Spleen (tissue), 11 donors: ENCODE data around the gene TTC9C. TPM values are rescaled to one million over a fixed set of nuclear protein-coding genes. Genes with fewer than 3 reads are reported as not detected.

Experiments
- DNase-seq: peaks from one replicate; pipeline ENCODE4 v3.0.0-alpha.2; 2020
- H3K27ac ChIP-seq, 8 donors: fragments of 200-600 bp; sonication (generic) in 7 of 8; 1 replicate in 4 of 8; 2 replicates in 4 of 8; pipeline versions ENCODE4 v1.5.0 to v1.8.0; 2016 to 2021; ENCODE audit warnings: inconsistent platforms in 4 of 8, mild to moderate bottlenecking in 4 of 8, moderate library complexity in 1 of 8
- H3K27me3 ChIP-seq, 7 donors: fragments of 200-600 bp; sonication (generic) in 6 of 7; replicated peaks in 1 of 7; 1 replicate in 4 of 7; 2 replicates in 3 of 7; pipeline versions ENCODE4 v1.5.0 to v1.8.0; 2016 to 2021; ENCODE audit warnings: inconsistent platforms in 3 of 7, mild to moderate bottlenecking in 1 of 7
- H3K36me3 ChIP-seq, 6 donors: fragments of 200-600 bp; sonication (generic) in 5 of 6; 1 replicate in 4 of 6; 2 replicates in 2 of 6; pipeline versions ENCODE4 v1.5.0 to v1.8.0; 2016 to 2021; ENCODE audit warnings: inconsistent platforms in 2 of 6
- H3K4me1 ChIP-seq, 6 donors: fragments of 200-600 bp; sonication (generic) in 5 of 6; 1 replicate in 3 of 6; 2 replicates in 3 of 6; pipeline versions ENCODE4 v1.5.0 to v1.8.0; 2016 to 2021; ENCODE audit warnings: inconsistent platforms in 3 of 6
- H3K4me3 ChIP-seq, 8 donors: fragments of 200-600 bp; sonication (generic) in 7 of 8; 1 replicate in 4 of 8; 2 replicates in 4 of 8; pipeline versions ENCODE4 v1.5.0 to v1.8.0; 2016 to 2021; ENCODE audit warnings: inconsistent platforms in 4 of 8, mild to moderate bottlenecking in 4 of 8, moderate library complexity in 2 of 8
- H3K9me3 ChIP-seq, 8 donors: fragments of 200-600 bp; sonication (generic) in 7 of 8; 1 replicate in 4 of 8; 2 replicates in 4 of 8; pipeline versions ENCODE4 v1.5.0 to v1.8.0; 2016 to 2021; ENCODE audit warnings: inconsistent platforms in 4 of 8
- POLR2A ChIP-seq, 3 donors: fragments of 450-650 bp; IDR thresholded peaks; one replicate each; pipeline ENCODE4 v1.5.1; 2017; ENCODE audit warnings: antibody characterized with exemption in 3 of 3, mild to moderate bottlenecking in 1 of 3
- POLR2AphosphoS5 ChIP-seq, 3 donors: sonication (generic); formaldehyde crosslinking; IDR thresholded peaks; one replicate each; pipeline ENCODE4 v1.5.1; 2017; ENCODE audit warnings: antibody characterized with exemption in 3 of 3
- WGBS, 5 donors: extraction: QIAGEN DNeasy Blood & Tissue Kit in 3 of 5; methylation state at CpG; one replicate each; pipeline versions ENCODE4 v1.1.5 to v1.1.7; 2013 to 2018; 5-methylcytosine and 5-hydroxymethylcytosine counted together
- intact Hi-C: fragments of 100-400 bp; cut with DNase I; formaldehyde crosslinking; loops from one replicate; pipeline ENCODE4 v1.15.0; 2023; ENCODE audit warnings: low total_unique reads
- polyA plus RNA-seq, 3 donors: library from polyadenylated mRNA; stranded (reverse); fragments of 200-250 nt; gene quantifications; one replicate each; pipeline ENCODE4 v1.2.1, GENCODE V29; 2013
- total RNA-seq, 7 donors: library from RNA; depleted of rRNA in 3 of 7; stranded (reverse); fragments of >200 nt in 3 of 7; fragmentation: NEBNext Ultra II Directional in 4 of 7; extraction: Animal tissue kit (Norgen Biotek cat#: 25700) in 4 of 7; gene quantifications; one replicate each; pipeline versions ENCODE4 v1.1.0 to v1.2.1, GENCODE V29; 2016 to 2021
- TF ChIP-seq, protein P1 (sequence below), 11 experiments: fragments of 200-600 bp in 7 of 11; fragments of 450-650 bp in 4 of 11; sonication (generic) in 4 of 11; IDR thresholded peaks in 8 of 11; conservative IDR thresholded peaks in 3 of 11; 1 replicate in 7 of 11; 2 replicates in 4 of 11; pipeline versions ENCODE4 v1.4.0 to v1.8.0; 2016 to 2021; ENCODE audit warnings: antibody characterized with exemption in 11 of 11, inconsistent platforms in 4 of 11, mild to moderate bottlenecking in 1 of 11
- donor health status: healthy with polysubstance abuse.
- donor health status: DM: no; HTN: no; CAD: no; lungs with moderate emphysema.
- donor health status: DM: no; HTN: no; CAD: no.
- donor health status: Bipolar disorder and iron deficiency.
- donor health status: healthy.
- donor health status: DM: no; HTN: no; CAD: no.
- donor health status: DM: yes; HTN: yes; CAD: no.

TTC9C gene
- total and polyA plus RNA-seq, 10 donors = 25.4 to 47.1 (median 30.9) TPM

DNA sequence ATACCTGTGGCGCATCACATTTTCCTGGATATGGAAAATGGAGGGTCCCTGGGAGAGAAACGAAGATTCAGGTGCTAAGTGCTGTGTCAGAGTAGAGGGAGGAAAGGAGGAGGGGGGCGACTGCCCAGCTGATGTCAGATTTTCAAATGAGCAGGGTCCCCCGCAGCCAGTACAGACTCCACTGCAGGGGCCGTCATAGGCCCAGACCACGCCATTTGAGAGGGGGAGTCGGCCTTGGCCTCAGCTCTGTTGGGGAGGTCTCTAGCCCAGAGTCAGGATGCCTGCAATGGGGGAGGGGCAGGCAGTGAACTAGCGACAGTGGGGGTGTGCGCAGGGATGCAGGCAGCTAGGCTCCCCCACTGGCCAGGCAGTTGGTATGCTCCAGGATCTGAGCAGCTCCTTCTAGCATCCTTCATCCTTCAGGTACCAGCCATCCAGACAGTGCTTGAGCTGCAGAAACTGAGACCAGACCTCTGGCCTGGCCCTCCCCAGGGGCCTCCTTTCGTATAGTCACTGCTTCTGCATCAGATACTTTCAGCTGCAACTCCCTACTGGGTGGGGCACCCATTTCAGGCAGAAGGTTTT lies 20.9 kb upstream of the TTC9C start, which contains the start of the genes BSCL2 and GNG3:
BSCL2 (minus strand) TSS at position 148 of the 585 bp plus-strand sequence. CDS start 229 bp downstream, outside the sequence.
GNG3 (plus strand) TSS at position 400 of the 585 bp plus-strand sequence. CDS start 620 bp downstream, outside the sequence.
- Histone ChIP-seq H3K27ac (peak within 1 kb of the TSS; percentile 93 to 99 (median 97)), H3K27me3 (no peaks in the 10 kb centered on the region), H3K36me3 (peaks cover 0 to 27% (median 18%) of the 10 kb centered on the region in 6 donors), H3K4me1 (peaks cover 34 to 84% (median 53%) of the 10 kb centered on the region in 6 donors), H3K4me3 (peak within 1 kb of the TSS; percentile 67 to 94 (median 84)), H3K9me3 (no peaks in the 10 kb centered on the region)
- intact Hi-C loops = no loop called here
- 82 to 97% (median 86%) methylated on average over 8 to 10 of the region's 10 CpGs for WGBS, 5 donors
- peak; percentile 84 for DNase-seq
- TF ChIP-seq POLR2AphosphoS5 (IDR thresholded peaks at IDR 0.05) = peak in 1 of 3 donors; percentile 61
- TF ChIP-seq, protein P1, sequence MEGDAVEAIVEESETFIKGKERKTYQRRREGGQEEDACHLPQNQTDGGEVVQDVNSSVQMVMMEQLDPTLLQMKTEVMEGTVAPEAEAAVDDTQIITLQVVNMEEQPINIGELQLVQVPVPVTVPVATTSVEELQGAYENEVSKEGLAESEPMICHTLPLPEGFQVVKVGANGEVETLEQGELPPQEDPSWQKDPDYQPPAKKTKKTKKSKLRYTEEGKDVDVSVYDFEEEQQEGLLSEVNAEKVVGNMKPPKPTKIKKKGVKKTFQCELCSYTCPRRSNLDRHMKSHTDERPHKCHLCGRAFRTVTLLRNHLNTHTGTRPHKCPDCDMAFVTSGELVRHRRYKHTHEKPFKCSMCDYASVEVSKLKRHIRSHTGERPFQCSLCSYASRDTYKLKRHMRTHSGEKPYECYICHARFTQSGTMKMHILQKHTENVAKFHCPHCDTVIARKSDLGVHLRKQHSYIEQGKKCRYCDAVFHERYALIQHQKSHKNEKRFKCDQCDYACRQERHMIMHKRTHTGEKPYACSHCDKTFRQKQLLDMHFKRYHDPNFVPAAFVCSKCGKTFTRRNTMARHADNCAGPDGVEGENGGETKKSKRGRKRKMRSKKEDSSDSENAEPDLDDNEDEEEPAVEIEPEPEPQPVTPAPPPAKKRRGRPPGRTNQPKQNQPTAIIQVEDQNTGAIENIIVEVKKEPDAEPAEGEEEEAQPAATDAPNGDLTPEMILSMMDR (IDR thresholded peaks at IDR 0.05 in 8 of 11, conservative IDR thresholded peaks at IDR 0.05 in 3 of 11) = no peak

DNA sequence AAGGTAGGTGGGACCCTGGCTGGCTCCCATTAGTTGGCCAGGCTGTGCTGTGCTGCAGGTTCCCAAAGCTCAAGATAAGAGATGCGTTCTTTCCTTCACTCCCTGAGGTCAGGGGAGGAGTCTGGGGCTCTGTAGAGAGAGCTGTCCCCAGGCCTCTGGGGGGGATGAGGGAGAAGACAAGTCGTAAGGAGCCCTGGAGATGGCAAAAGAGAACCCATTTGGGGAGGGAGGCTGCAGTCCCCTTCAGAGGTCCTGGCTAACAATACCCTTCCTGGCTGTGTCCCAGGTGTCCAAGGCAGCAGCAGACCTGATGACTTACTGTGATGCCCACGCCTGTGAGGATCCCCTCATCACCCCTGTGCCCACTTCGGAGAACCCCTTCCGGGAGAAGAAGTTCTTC lies 19.9 kb upstream of the TTC9C start:
- intact Hi-C loops = no loop called here
- DNase-seq = no peak
- H3K9me3 ChIP-seq = no peaks in the 10 kb centered on the region

DNA sequence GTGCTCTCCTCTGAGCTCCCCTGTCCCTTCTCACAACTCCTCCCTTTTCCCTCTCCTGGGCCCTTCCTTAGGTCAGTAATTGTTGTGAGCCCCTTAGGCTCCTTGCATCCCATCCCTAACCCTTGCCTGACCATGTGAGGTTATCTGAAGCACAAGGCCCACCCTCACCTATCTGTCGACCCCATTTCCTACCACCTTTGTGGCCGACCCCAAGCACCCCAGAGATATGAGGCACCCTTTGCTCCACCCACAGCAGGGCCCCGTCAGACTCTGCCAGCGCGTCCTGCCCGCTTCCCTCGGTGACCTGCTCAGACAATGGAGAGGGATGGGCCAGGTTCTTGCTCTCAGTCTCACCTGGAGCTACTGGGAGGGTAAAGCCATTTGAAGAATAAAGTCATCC lies 19.5 kb upstream of the TTC9C start:
- peak; percentile 90 for DNase-seq
- WGBS, 5 donors = 1 to 5% (median 1%) methylated on average over 7 of the region's 7 CpGs
- intact Hi-C loops = no loop called here
- Histone ChIP-seq H3K27ac (peak overlapping the region; percentile 93 to 99 (median 97)), H3K36me3 (peaks cover 0 to 38% (median 30%) of the 10 kb centered on the region in 6 donors), H3K4me3 (peak overlapping the region; percentile 41 to 75 (median 51)), H3K27me3 (no peaks in the 10 kb centered on the region), H3K4me1 (peaks cover 34 to 87% (median 64%) of the 10 kb centered on the region in 6 donors), H3K9me3 (no peaks in the 10 kb centered on the region)
- TF ChIP-seq, protein P1 (IDR thresholded peaks at IDR 0.05 in 8 of 11, conservative IDR thresholded peaks at IDR 0.05 in 3 of 11) = no peak
- TF ChIP-seq POLR2AphosphoS5 (IDR thresholded peaks at IDR 0.05) (peak in 1 of 3 donors; percentile 40), POLR2A (IDR thresholded peaks at IDR 0.05) (no peak)

More for the DNA sequence above, 19.9 kb upstream of the TTC9C start:
- Histone ChIP-seq H3K36me3 (peaks cover 0 to 34% (median 26%) of the 10 kb centered on the region in 6 donors), H3K27me3 (no peaks in the 10 kb centered on the region), H3K27ac (peak overlapping the region; percentile 93 to 99 (median 97)), H3K4me3 (peak overlapping the region in 7 of 8 donors; percentile 41 to 75 (median 52)), H3K4me1 (peaks cover 34 to 87% (median 62%) of the 10 kb centered on the region in 6 donors)
- TF ChIP-seq POLR2AphosphoS5 (IDR thresholded peaks at IDR 0.05) (no peak), POLR2A (IDR thresholded peaks at IDR 0.05) (no peak)
- TF ChIP-seq, protein P1 (IDR thresholded peaks at IDR 0.05 in 8 of 11, conservative IDR thresholded peaks at IDR 0.05 in 3 of 11) = no peak
- WGBS, 5 donors = 78 to 85% (median 83%) methylated on average over 5 of the region's 5 CpGs
